GM12891 (cell line): Measurements from ENCODE around the gene ZNF587.
"Not testable (repeated sequence)": the region's sequence is repeated elsewhere in the genome, so short reads cannot be mapped to it uniquely, and the experiment has no call there.

Source experiments
- DNase-seq: peaks from one replicate; pipeline ENCODE4 v3.0.0; 2011; ENCODE audit warnings: low spot score; ENCODE audit not compliant: insufficient read length
- FAIRE-seq: peaks from 2 replicates; lab custom pipeline; 2011; peaks lifted over from hg19 to GRCh38; lab: Jason Lieb, UNC
- PAX5 ChIP-seq: IDR thresholded peaks from 2 replicates; pipeline ENCODE4 v1.6.1; 2011; ENCODE audit warnings: low read length, moderate library complexity, mild to moderate bottlenecking; ENCODE audit not compliant: insufficient read depth, severe bottlenecking
- POLR2A ChIP-seq: IDR thresholded peaks from 2 replicates; pipeline ENCODE4 v1.6.1; 2011; ENCODE audit warnings: low read depth, low read length, control low read depth
- POLR2AphosphoS5 ChIP-seq: IDR thresholded peaks from 2 replicates; pipeline ENCODE4 v1.6.1; 2011; ENCODE audit warnings: low read depth, low read length, control low read depth
- POU2F2 ChIP-seq: IDR thresholded peaks from 2 replicates; pipeline ENCODE4 v1.6.1; 2011; ENCODE audit warnings: low read depth, mild to moderate bottlenecking, control low read depth, low read length, moderate library complexity
- SPI1 ChIP-seq: IDR thresholded peaks from 2 replicates; pipeline ENCODE4 v1.6.1; 2011; ENCODE audit warnings: low read depth, low read length, control low read depth
- TAF1 ChIP-seq: IDR thresholded peaks from 2 replicates; pipeline ENCODE4 v1.6.1; 2011; ENCODE audit warnings: low read depth, low read length, control low read depth

The ZNF587 gene

DNA sequence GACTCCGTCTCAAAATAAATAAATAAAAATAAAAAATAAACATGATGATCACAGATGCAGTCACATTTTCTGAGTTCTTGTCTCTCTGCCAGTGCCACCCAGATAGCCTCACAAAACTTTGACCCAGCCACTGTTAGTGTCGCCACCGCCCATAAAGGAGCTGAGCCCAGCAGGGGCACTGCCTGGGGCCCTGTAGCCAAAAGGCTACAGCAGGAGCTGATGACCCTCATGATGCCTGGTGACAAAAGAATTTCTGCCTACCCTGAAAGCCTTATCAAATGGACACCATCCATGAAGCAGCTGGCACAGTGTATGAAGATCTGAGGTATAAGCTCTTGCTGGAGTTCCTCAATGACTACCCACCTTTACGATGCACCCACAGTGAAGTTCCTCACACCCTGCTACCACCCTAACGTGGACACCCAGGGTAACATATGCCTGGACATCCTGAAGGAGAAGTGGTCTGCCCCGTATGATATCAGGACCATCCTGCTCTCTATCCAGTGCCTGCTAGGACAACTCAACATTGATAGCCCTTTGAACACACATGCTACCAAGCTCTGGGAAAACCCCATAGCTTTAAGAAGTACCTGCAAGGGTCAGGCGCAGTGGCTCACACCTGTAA lies 18.3 kb downstream of the ZNF587 start:
- DNase-seq: no peak
- FAIRE-seq: no peak
- TF ChIP-seq POLR2A: no peak
- TF ChIP-seq SPI1: no peak
- TF ChIP-seq POLR2AphosphoS5: peak; percentile 55; the same call in 1 of the 2 replicates
- TF ChIP-seq PAX5: no peak
- no peak for TF ChIP-seq TAF1
- peak; percentile 36; the same call in 1 of the 2 replicates for TF ChIP-seq POU2F2

DNA sequence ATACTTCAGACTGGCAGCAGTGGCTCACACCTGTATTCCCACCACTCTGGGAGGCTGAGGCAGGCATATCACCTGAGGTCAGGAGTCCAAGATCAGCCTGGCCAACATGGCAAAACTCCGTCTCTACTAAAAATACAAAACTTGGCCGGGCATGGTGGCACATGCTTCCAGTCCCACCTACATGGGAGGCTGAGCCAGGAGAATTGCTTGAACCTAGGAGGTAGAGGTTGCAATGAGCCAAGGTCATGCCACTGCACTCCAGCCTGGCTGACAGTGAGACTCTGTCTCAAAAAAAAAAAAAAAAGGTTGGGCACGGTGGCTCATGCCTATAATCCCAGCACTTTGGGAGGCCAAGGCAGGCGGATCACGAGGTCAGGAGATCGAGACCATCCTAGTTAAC lies 20.0 kb downstream of the ZNF587 start:
- FAIRE-seq, DNase-seq: not testable (repeated sequence)
- TF ChIP-seq POLR2A: 0 out of 2 replicates have a peak, but pooled peaks have one; percentile 9

DNA sequence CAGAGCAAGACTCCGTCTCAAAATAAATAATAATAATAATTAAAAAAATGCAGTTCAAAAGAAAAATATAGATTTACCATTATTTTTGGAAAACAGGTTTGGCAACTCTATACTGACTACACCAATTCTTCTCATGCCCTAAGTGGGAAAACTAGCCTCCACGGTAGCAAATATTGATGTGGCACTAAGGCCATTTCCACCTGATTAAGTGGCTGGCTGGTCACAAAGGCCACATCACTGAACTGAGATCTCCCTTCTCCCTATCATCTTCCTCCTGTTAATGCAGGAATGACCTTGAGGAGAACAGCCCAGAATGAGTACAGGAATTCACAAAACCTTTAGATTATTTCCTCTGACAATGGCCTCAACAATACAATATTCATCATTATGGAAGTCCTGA lies 20.6 kb downstream of the ZNF587 start:
- DNase-seq (no peak), FAIRE-seq (no peak)
- TF ChIP-seq TAF1 (no peak), POLR2A (no peak), POLR2AphosphoS5 (no peak), POU2F2 (no peak), SPI1 (no peak), PAX5 (no peak)

DNA sequence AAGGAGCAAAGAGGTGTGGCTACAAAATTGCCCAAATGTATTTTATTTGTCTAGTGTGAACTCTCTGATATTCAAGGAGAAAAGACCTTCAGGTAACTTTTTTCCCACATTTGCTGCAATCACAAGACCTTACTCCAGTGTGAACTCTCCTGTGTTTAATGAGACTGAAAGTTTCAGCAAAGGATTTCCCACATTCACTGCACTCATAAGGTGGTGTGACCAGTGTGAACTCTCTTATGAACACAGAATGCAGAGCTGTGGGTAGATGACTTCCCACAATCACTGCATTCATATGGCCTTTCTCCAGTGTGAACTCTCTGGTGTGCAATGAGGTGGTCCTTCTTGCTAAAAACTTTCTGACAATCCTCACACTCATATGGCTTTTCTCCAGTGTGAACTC lies 22.8 kb downstream of the ZNF587 start:
- no peak for FAIRE-seq
- no peak for DNase-seq
- TF ChIP-seq POU2F2 (no peak), POLR2AphosphoS5 (0 out of 2 replicates have a peak, but pooled peaks have one; percentile 9)

DNA sequence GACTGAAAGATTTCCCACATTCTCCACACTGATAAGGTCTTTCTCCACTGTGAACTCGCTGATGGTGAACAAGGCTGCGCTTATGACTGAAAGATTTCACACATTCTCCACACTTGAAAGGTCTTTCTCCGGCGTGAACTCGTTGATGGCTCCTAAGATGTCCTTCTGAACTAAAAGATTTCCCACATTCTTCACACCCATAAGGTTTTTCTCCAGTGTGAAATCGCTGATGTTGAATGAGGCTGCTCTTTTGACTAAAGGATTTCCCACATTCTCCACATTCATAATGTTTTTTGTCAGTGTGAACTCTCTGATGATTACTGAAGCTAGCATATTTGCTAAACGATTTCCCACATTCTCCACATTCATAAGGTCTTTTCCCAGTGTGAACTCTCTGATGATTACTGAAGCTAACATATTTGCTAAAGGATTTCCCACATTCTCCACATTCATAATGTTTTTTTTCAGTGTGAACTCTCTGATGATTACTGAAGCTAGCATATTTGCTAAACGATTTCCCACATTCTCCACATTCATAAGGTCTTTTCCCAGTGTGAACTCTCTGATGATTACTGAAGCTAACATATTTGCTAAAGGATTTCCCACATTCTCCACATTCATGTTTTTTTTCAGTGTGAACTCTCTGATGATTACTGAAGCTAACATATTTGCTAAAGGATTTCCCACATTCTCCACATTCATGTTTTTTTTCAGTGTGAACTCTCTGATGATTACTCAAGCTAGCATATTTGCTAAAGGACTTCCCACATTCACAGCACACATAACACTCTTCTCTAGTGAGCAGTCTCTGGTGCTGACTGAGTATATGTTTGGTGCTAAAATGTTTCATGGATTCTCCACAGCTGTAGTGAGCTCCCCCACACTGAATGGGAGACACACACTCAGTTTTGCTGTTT lies 24.5 kb downstream of the ZNF587 start:
- DNase-seq, FAIRE-seq: not testable (repeated sequence)

- TF ChIP-seq POU2F2: no peak
- TF ChIP-seq SPI1: no peak
- TF ChIP-seq POLR2A: no peak
- TF ChIP-seq POLR2AphosphoS5: no peak
- no peak for TF ChIP-seq TAF1
- TF ChIP-seq PAX5: no peak
- FAIRE-seq (no peak), DNase-seq (no peak)
These were observed 36.4 kb downstream of the ZNF587 start for GRCh38 chr19:57886046-57886445.

DNA sequence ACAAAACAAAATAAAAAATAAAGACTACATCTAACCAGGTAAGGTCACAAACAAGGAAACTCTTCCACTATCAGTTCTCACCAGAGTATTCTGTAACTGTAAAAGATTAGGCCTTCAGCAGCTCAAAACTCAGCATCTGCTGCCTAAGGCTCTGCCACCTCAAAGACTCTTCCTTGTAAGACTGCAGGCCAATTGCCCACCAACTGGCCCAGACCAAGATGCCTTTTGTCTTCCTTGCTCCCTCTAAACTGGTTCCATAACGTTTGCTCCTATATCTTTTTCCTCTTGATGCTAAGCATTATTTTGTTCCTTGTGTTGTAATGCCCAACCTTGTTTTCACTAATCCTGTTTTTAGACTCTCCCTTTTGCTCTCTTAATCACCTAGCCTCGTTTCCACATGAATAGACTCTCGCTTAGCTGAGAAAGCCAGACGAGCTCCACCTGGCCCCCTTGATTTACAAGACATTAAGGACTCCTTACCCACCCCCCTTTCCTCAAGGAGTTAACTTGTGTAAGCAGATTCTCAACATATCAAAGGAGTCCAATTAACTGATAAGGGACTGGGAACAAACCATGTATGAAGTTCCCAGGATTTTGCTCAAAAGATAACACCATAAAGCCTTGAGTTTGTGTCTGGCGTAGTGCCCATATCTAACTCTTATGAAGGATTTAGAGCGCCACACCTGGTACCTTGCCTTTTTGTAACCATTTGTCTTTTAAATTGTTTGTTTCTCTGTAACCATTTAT lies 37.7 kb downstream of the ZNF587 start:
- peak; percentile 54 for FAIRE-seq
- DNase-seq: no peak
- TF ChIP-seq POU2F2: no peak
- TF ChIP-seq POLR2A: no peak
- no peak for TF ChIP-seq POLR2AphosphoS5
- no peak for TF ChIP-seq PAX5
- TF ChIP-seq TAF1: no peak
- TF ChIP-seq SPI1: no peak

DNA sequence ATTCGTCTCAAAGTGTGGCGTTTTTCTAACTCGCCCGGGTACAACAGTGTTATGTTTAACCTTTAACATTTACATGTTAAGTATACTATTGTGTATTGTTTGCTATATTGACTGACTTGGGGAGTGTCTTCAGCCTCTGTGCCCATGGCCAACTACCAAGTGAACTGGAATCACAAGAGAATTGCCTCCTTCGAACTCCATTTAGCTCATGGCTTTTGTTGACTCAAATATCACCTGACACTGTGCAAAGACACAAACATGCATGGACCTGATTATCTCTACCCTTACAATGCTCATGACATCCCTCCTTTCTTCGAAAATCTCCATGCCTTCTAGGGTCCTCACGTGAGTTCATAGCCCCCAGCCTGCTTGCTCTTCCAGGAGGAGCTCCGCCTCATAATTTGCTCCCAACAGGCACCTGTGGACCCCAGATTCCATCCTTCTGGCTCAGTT lies 38.5 kb downstream of the ZNF587 start:
- no peak for TF ChIP-seq SPI1
- TF ChIP-seq POLR2AphosphoS5: no peak
- no peak for TF ChIP-seq PAX5
- TF ChIP-seq POLR2A: no peak
- TF ChIP-seq TAF1: no peak
- no peak for TF ChIP-seq POU2F2
- DNase-seq: no peak
- peak; percentile 83 for FAIRE-seq

- TF ChIP-seq POLR2AphosphoS5 (peak; percentile 69), POLR2A (peak; percentile 80), POU2F2 (no peak), SPI1 (no peak), TAF1 (peak; percentile 53), PAX5 (no peak)
- DNase-seq (peak; percentile 51), FAIRE-seq (peak; percentile 93)
These were observed 39.0 kb downstream of the ZNF587 start, which contains the start of gene ZNF814 for GRCh38 chr19:57888560-57889231. Gene ZNF814, minus strand, starts transcription at chr19:57889037. Its CDS starts 235 bp downstream, at chr19:57888802.

DNA sequence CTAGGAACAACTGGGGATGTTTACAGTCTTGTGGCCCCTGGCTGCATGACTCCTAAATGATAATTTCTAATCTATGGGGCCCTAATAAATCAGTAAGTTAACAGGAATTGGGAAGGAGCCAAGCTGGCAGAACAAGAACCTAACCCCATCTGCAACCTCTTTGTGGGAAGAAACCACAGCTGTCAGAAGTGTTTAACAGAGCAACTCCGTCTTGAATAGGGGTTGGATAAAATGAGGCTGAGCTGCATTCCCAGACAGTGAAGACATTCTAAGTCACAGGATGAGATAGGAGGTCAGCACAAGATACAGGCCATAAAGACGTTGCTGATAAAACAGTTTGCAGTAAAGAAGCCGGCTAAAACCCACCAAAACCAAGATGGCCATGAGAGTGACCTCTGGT lies 41.0 kb downstream of the ZNF587 start:
- DNase-seq, FAIRE-seq: not testable (repeated sequence)
